Measurements from ENCODE around the gene DBX1. TPM values are rescaled to one million over a fixed set of nuclear protein-coding genes. Genes with fewer than 3 reads are reported as not detected.
"Not testable (repeated sequence)": the region's sequence is repeated elsewhere in the genome, so short reads cannot be mapped to it uniquely, and the experiment has no call there.

DBX1 gene
- total RNA-seq, 2 experiments from 2014 or later = not detected

DNA sequence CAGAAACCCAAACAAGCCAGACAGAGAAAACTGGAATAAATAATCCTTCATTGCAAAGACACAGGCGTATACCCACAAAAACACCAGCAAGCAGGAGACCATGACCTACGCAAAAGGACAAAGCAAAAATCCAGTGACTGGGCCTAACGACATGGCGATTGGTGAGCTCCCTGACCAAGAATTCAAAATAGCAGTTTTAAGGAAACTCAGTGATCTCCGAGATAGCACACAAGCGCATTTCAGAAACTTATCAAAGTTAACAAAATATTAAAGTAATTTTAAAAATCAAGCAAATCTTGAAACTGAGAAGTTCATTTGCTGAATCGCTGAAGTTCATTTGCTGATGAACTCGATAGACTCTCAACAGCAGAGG, 27.6 kb downstream of the DBX1 start:
- POLR2A ChIA-PET = interaction anchor here (0.5 kb wide), 1 partner anchor 206 kb away, joined by 3 read pairs; no protein-coding TSS in a partner anchor
- Mint-ChIP-seq H3K9me3 (ENCODE audit: low read depth) (no peaks in the 10 kb centered on the region), H3K4me3 (peak overlapping the region; percentile 50), H3K27me3 (peaks cover 21% of the 10 kb centered on the region), H3K27ac (no peak overlapping the region), H3K36me3 (ENCODE audit: low read depth) (no peaks in the 10 kb centered on the region), H3K4me1 (peaks cover 10% of the 10 kb centered on the region)
- ATAC-seq = no peak
- intact Hi-C loops (cut with DNase I, micrococcal nuclease) = loop anchor here (1.0 to 5.0 kb wide), 3 partner anchors 181 to 195 kb away; no protein-coding TSS in a partner anchor
- CTCF ChIA-PET = interaction anchor here (0.6 to 3.5 kb wide), 32 partner anchors 8 to 513 kb away, joined by 3 to 52 read pairs (median 4); partner anchors contain the start of gene HTATIP2
- no peak for DNase-seq

- Mint-ChIP-seq H3K36me3 (ENCODE audit: low read depth) (no peaks in the 10 kb centered on the region), H3K27ac (no peak overlapping the region), H3K4me3 (peak overlapping the region; percentile 50), H3K4me1 (peaks cover 10% of the 10 kb centered on the region), H3K9me3 (ENCODE audit: low read depth) (no peaks in the 10 kb centered on the region), H3K27me3 (peaks cover 21% of the 10 kb centered on the region)
- intact Hi-C loops (cut with DNase I, micrococcal nuclease) = loop anchor here (1.0 to 5.0 kb wide), 3 partner anchors 181 to 195 kb away; no protein-coding TSS in a partner anchor
- ChIA-PET POLR2A (no interaction called here), CTCF (interaction anchor here (0.5 to 3.5 kb wide), 38 partner anchors 7 to 825 kb away, joined by 3 to 52 read pairs (median 4); partner anchors contain the start of gene HTATIP2)
- DNase-seq (peak; percentile 68), ATAC-seq (peak; percentile 55)
Observed at GRCh38 chr11:20131788-20132666, 28.2 kb downstream of the DBX1 start.

DNA sequence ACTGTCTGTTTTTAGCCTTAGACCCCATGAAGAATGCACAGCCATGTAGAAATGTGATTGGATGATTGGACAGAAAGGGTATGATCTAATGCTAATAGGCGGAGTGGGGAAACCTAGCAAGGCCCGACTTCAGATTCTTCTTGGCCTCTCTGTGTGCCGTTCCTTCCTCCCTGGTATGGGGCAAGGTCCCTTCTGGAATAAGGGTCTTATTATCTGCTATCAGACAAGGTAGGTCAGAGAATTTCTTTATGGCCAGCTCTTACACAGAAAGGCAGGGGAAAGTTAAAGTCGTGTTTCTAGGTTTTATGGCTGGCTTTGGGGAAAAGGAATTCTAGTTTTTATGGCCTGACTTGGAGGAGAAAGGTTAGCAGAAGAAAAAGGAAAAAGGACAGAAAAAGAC, 30.6 kb downstream of the DBX1 start:
- Mint-ChIP-seq H3K36me3 (ENCODE audit: low read depth) (no peaks in the 10 kb centered on the region), H3K4me1 (peaks cover 10% of the 10 kb centered on the region), H3K27me3 (peaks cover 21% of the 10 kb centered on the region), H3K9me3 (ENCODE audit: low read depth) (no peaks in the 10 kb centered on the region), H3K4me3 (no peak overlapping the region), H3K27ac (no peak overlapping the region)
- CTCF ChIA-PET = interaction anchor here (0.5 to 3.4 kb wide), 9 partner anchors 12 to 1791 kb away, joined by 3 to 109 read pairs (median 10); no protein-coding TSS in a partner anchor
- no peak for ATAC-seq
- POLR2A ChIA-PET = no interaction called here
- DNase-seq = no peak
- intact Hi-C loops (cut with DNase I, micrococcal nuclease) = loop anchor here (2.0 to 5.0 kb wide), 3 partner anchors 192 to 543 kb away; no protein-coding TSS in a partner anchor

DNA sequence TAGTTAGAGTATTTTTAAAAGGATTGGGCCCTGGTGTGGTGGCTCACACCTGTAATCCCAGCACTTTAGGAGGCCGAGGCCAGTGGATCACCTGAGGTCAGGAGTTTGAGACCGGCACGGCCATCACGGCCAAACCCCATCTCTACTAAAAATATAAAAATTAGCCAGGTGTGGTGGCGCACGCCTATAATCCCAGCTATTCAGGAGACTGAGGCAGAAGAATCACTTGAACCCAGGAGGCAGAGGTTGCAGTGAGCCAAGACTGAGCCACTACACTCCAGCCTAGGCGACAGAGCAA, 31.8 kb downstream of the DBX1 start:
- DNase-seq; H3K27ac Mint-ChIP-seq; H3K36me3 Mint-ChIP-seq (ENCODE audit: low read depth); POLR2A ChIA-PET; ATAC-seq; H3K9me3 Mint-ChIP-seq (ENCODE audit: low read depth); H3K4me3 Mint-ChIP-seq: not testable (repeated sequence)
- Mint-ChIP-seq H3K27me3 (peaks cover 11% of the 10 kb centered on the region), H3K4me1 (peaks cover 10% of the 10 kb centered on the region)
- intact Hi-C loops (cut with DNase I, micrococcal nuclease) = loop anchor here (1.0 to 5.0 kb wide), 5 partner anchors 209 to 544 kb away; no protein-coding TSS in a partner anchor
- CTCF ChIA-PET = interaction anchor here (0.6 to 3.4 kb wide), 33 partner anchors 9 to 1054 kb away, joined by 3 to 109 read pairs (median 5); no protein-coding TSS in a partner anchor

DNA sequence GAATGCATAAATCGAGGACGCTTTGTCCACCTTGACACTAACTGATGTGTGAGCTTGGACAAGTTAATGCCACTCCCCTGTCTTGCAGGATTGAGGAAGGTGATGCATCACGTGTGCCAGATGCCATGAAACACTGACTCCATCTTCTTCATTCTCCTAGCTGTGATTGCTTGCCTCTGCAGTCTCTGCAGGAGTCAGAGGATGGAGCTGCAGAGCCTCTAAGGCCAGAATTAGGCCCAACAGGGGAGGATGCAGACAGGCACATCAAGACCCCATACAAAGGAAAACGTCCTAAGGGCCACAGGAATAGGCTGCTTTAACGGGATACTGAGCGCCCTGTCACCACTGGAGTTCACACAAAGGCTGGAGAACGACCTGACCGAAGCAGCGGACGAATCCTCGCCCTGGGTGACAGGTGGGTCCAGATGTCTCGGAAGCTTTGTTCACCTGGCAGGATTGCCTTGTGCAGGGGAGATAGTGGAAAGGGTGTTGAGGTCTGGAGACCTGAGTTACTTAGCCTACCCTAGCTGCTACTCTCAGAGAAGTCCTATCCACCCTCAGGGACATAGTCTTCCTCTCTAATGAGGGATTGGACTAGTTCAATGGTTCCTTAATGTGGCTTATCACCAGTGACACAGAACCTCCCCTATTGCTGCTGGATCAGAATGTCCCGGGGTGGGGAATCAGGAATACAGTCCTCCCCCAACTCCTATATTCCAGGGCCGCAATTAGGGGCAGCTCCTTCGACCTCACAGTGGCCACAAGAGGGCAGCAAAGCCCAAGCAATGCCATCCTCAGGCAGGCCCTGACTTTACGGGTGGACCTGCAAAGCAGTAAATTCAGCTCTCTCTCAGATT, 32.4 kb downstream of the DBX1 start:
- H3K4me3 Mint-ChIP-seq = no peak overlapping the region
- ChIA-PET CTCF (interaction anchor here (0.5 to 3.4 kb wide), 42 partner anchors 9 to 1053 kb away, joined by 3 to 109 read pairs (median 4); no protein-coding TSS in a partner anchor), POLR2A (no interaction called here)
- ATAC-seq (peak; percentile 83), DNase-seq (peak; percentile 88)
- H3K9me3 Mint-ChIP-seq (ENCODE audit: low read depth) = no peaks in the 10 kb centered on the region
- no peak overlapping the region for H3K27ac Mint-ChIP-seq
- peaks cover 10% of the 10 kb centered on the region for H3K27me3 Mint-ChIP-seq
- H3K4me1 Mint-ChIP-seq = peaks cover 10% of the 10 kb centered on the region
- H3K36me3 Mint-ChIP-seq (ENCODE audit: low read depth) = no peaks in the 10 kb centered on the region
- intact Hi-C loops (cut with DNase I, micrococcal nuclease) = loop anchor here (1.0 to 5.0 kb wide), 5 partner anchors 209 to 545 kb away; no protein-coding TSS in a partner anchor

- intact Hi-C loops (cut with DNase I, micrococcal nuclease) = loop anchor here in 1 of 2 experiments (5.0 kb wide), 1 partner anchor 316 kb away; no protein-coding TSS in a partner anchor
- peaks cover 3% of the 10 kb centered on the region for H3K27me3 Mint-ChIP-seq
Observed at GRCh38 chr11:20126724-20127123, 33.6 kb downstream of the DBX1 start.

GRCh38 chr11:20125927-20126326, 34.3 kb downstream of the DBX1 start:
- H3K9me3 Mint-ChIP-seq (ENCODE audit: low read depth) = no peaks in the 10 kb centered on the region
- ATAC-seq (no peak), DNase-seq (no peak)
- ChIA-PET POLR2A (no interaction called here), CTCF (interaction anchor here (0.6 kb wide), 1 partner anchor 546 kb away, joined by 3 read pairs; no protein-coding TSS in a partner anchor)
- H3K27ac Mint-ChIP-seq = no peak overlapping the region
- H3K36me3 Mint-ChIP-seq (ENCODE audit: low read depth) = no peaks in the 10 kb centered on the region
- H3K4me3 Mint-ChIP-seq = no peak overlapping the region
- intact Hi-C loops (cut with DNase I, micrococcal nuclease) = loop anchor here in 1 of 2 experiments (5.0 kb wide), 1 partner anchor 316 kb away; no protein-coding TSS in a partner anchor
- no peaks in the 10 kb centered on the region for H3K27me3 Mint-ChIP-seq
- H3K4me1 Mint-ChIP-seq = no peaks in the 10 kb centered on the region

More at GRCh38 chr11:20126724-20127123, 33.6 kb downstream of the DBX1 start:
- Mint-ChIP-seq H3K4me1 (peaks cover 3% of the 10 kb centered on the region), H3K27ac (no peak overlapping the region), H3K9me3 (ENCODE audit: low read depth) (no peaks in the 10 kb centered on the region), H3K36me3 (ENCODE audit: low read depth) (no peaks in the 10 kb centered on the region), H3K4me3 (no peak overlapping the region)
- ATAC-seq (no peak), DNase-seq (no peak)
- CTCF ChIA-PET = interaction anchor here (0.7 to 3.4 kb wide), 8 partner anchors 13 to 483 kb away, joined by 3 to 109 read pairs (median 8); no protein-coding TSS in a partner anchor
- POLR2A ChIA-PET = no interaction called here

DNA sequence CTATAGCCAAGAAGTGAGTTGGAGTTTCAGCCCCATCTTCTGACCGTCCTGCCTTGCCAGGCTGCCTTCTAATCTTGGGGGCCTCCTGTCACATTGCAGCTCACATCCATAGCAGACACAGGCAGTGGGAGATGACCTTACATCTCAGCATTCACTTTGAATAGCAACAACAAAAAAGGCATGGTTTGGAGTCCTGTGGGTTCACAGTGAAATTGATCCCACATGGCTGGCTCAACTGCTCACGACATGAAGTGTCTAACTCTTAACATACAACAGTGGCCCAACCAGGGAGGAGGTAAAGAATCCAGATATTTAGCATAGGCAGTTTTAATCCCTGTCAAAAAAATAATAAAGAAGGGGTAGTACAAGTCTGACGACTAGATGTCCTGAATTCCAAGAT, 38.1 kb downstream of the DBX1 start:
- Mint-ChIP-seq H3K4me1 (no peaks in the 10 kb centered on the region), H3K9me3 (ENCODE audit: low read depth) (no peaks in the 10 kb centered on the region), H3K27ac (no peak overlapping the region), H3K27me3 (peaks cover 9% of the 10 kb centered on the region), H3K4me3 (no peak overlapping the region), H3K36me3 (ENCODE audit: low read depth) (no peaks in the 10 kb centered on the region)
- CTCF ChIA-PET = interaction anchor here (1.2 kb wide), 1 partner anchor 23 kb away, joined by 4 read pairs; no protein-coding TSS in a partner anchor
- DNase-seq (no peak), ATAC-seq (no peak)
- intact Hi-C loops (cut with DNase I, micrococcal nuclease) = no loop called here
- POLR2A ChIA-PET = no interaction called here

- DNase-seq = no peak
- Mint-ChIP-seq H3K4me1 (no peaks in the 10 kb centered on the region), H3K36me3 (ENCODE audit: low read depth) (no peaks in the 10 kb centered on the region), H3K27ac (no peak overlapping the region), H3K9me3 (ENCODE audit: low read depth) (no peaks in the 10 kb centered on the region), H3K4me3 (no peak overlapping the region), H3K27me3 (peaks cover 9% of the 10 kb centered on the region)
- ATAC-seq = no peak
- CTCF ChIA-PET = no interaction called here
- intact Hi-C loops (cut with DNase I, micrococcal nuclease) = no loop called here
- POLR2A ChIA-PET = no interaction called here
Observed at GRCh38 chr11:20120134-20120925, 39.9 kb downstream of the DBX1 start.

- CTCF ChIA-PET = no interaction called here
Observed at GRCh38 chr11:20119315-20119714, 41.0 kb downstream of the DBX1 start.

More at GRCh38 chr11:20119315-20119714, 41.0 kb downstream of the DBX1 start:
- Mint-ChIP-seq H3K4me3 (no peak overlapping the region), H3K4me1 (no peaks in the 10 kb centered on the region), H3K36me3 (ENCODE audit: low read depth) (no peaks in the 10 kb centered on the region), H3K27me3 (peaks cover 12% of the 10 kb centered on the region), H3K9me3 (ENCODE audit: low read depth) (no peaks in the 10 kb centered on the region), H3K27ac (no peak overlapping the region)
- DNase-seq (no peak), ATAC-seq (no peak)
- intact Hi-C loops (cut with DNase I, micrococcal nuclease) = loop anchor here in 1 of 2 experiments (10.0 kb wide), 1 partner anchor 65 kb away; no protein-coding TSS in a partner anchor
- POLR2A ChIA-PET = no interaction called here

Data from activated CD4-positive, alpha-beta T cell treated with anti-CD3 and anti-CD28 coated beads for 36 hours (primary cell).